Heart left ventricle (tissue), 16 donors: ENCODE measurements around the gene ELP6. TPM values are rescaled to one million over a fixed set of nuclear protein-coding genes. Genes with fewer than 3 reads are reported as not detected.
"Not testable (repeated sequence)": the region's sequence is repeated elsewhere in the genome, so short reads cannot be mapped to it uniquely, and the experiment has no call there.

Source experiments
- ATAC-seq, 4 donors: fragments of 200-7000 bp; cut with Tn5 transposase; one replicate each; pipeline ENCODE4 v1.9.1; 2020 to 2022; ENCODE audit warnings: moderate library complexity in 4 of 4, mild to moderate bottlenecking in 3 of 4, moderate number of reproducible peaks in 1 of 4
- DNase-seq, 5 donors: peaks; one replicate each; pipeline ENCODE4 v3.0.0-alpha.2; 2020
- H3K27ac ChIP-seq, 12 donors: fragments of 200-600 bp; sonication (generic) in 4 of 12; one replicate each; pipeline versions ENCODE4 v1.5.0 to v1.8.0; 2016 to 2022; ENCODE audit warnings: mild to moderate bottlenecking in 2 of 12
- H3K27me3 ChIP-seq, 9 donors: fragments of 200-600 bp; sonication (generic) in 2 of 9; one replicate each; pipeline versions ENCODE4 v1.5.1 to v1.8.0; 2016 to 2022; ENCODE audit warnings: mild to moderate bottlenecking in 3 of 9
- H3K36me3 ChIP-seq, 9 donors: fragments of 200-600 bp; sonication (generic) in 2 of 9; one replicate each; pipeline versions ENCODE4 v1.5.0 to v1.8.0; 2018 to 2022; ENCODE audit warnings: mild to moderate bottlenecking in 2 of 9
- H3K4me1 ChIP-seq, 12 donors: fragments of 200-600 bp; sonication (generic) in 4 of 12; one replicate each; pipeline versions ENCODE4 v1.5.0 to v1.8.0; 2016 to 2022; ENCODE audit warnings: mild to moderate bottlenecking in 3 of 12
- H3K4me3 ChIP-seq, 12 donors: fragments of 200-600 bp; sonication (generic) in 4 of 12; one replicate each; pipeline versions ENCODE4 v1.5.0 to v1.8.0; 2017 to 2022; ENCODE audit warnings: mild to moderate bottlenecking in 9 of 12, moderate library complexity in 4 of 12
- H3K9me3 ChIP-seq, 12 donors: fragments of 200-600 bp; sonication (generic) in 4 of 12; one replicate each; pipeline versions ENCODE4 v1.5.0 to v1.8.0; 2016 to 2022; ENCODE audit warnings: mild to moderate bottlenecking in 1 of 12
- CTCF ChIP-seq, 12 donors: fragments of 200-600 bp; sonication (generic) in 4 of 12; IDR thresholded peaks; one replicate each; pipeline versions ENCODE4 v1.5.0 to v1.8.0; 2018 to 2022; ENCODE audit warnings: antibody characterized with exemption in 12 of 12, mild to moderate bottlenecking in 5 of 12
- POLR2A ChIP-seq, 2 donors: fragments of 450-650 bp; IDR thresholded peaks; one replicate each; pipeline ENCODE4 v1.6.1; 2017; ENCODE audit warnings: antibody characterized with exemption in 2 of 2, mild to moderate bottlenecking in 2 of 2, moderate library complexity in 2 of 2
- WGBS, 4 donors: extraction: QIAGEN DNeasy Blood & Tissue Kit in 2 of 4; methylation state at CpG; one replicate each; pipeline versions ENCODE4 v1.1.5 to v1.1.7; 2013 to 2018; 5-methylcytosine and 5-hydroxymethylcytosine counted together
- intact Hi-C, 10 donors: fragments of 100-400 bp; cut with DNase I; formaldehyde crosslinking; loops; one replicate each; pipeline versions ENCODE4 v1.11.1 to v1.14.2; 2022
- polyA plus RNA-seq, 2 donors: library from polyadenylated mRNA; stranded (reverse); fragments of 200-250 nt; gene quantifications; one replicate each; pipeline ENCODE4 v1.2.3, GENCODE V29; 2013
- total RNA-seq, 9 donors: library from RNA; depleted of rRNA in 2 of 9; stranded (reverse); fragments of >200 nt in 2 of 9; fragmentation: NEBNext Ultra II Directional in 3 of 9; extraction: Animal tissue kit (Norgen Biotek cat#: 25700) in 3 of 9; gene quantifications; one replicate each; pipeline versions ENCODE4 v1.1.0 to v1.2.4, GENCODE V29; 2016 to 2023
- donor health status: ischemic (EF 13 %, LVEDD 7.1; RV severe dilation, severe dysfunction).
- donor health status: healthy with polysubstance abuse.
- donor health status: DM: no; HTN: yes; CAD: no.
- donor health status: DM: no; HTN: no; CAD: no.
- donor health status: ischemic (EF 25% LVEDD 6.9; RV normal size, moderate dysfunction).
- donor health status: ischemic (EF 25% LVEDD 5.7; RV mildly dilated, moderate dysfunction).
- donor health status: healthy.
- donor health status: DM: yes; HTN: yes; CAD: no.
- donor health status: ischemic (EF 35%, LVEDD 5.7; RV mildly dilated, moderate dysfunction).
- donor health status: nonischemic (EF 11% LVEDD 7.7; RV severe dilation, severe dysfunction).
- donor health status: DM: yes; HTN: yes; CAD: no.
- donor health status: PGD.
- donor health status: ischemic (EF 29% LVEDD 5.4; RV normal size, mild dysfunction).
- donor health status: nonischemic (EF 23%, LVEDD 6.1; RV moderate dilation, normal function).

Gene ELP6
- total and polyA plus RNA-seq, 11 donors: 14.9 to 33.5 (median 20.0) TPM

GRCh38 chr3:47482366-47482765, 31.1 kb downstream of the ELP6 start:
- ATAC-seq (no peak), DNase-seq (no peak)
- Histone ChIP-seq H3K27me3 (no peaks in the 10 kb centered on the region), H3K4me3 (no peak overlapping the region), H3K4me1 (no peaks in the 10 kb centered on the region), H3K36me3 (no peaks in the 10 kb centered on the region), H3K27ac (no peak overlapping the region), H3K9me3 (no peaks in the 10 kb centered on the region)
- intact Hi-C loops: no loop called here
- TF ChIP-seq POLR2A (IDR thresholded peaks at IDR 0.05): no peak
- TF ChIP-seq CTCF (IDR thresholded peaks at IDR 0.05): no peak
- 48 to 58% (median 53%) methylated on average over 2 of the region's 2 CpGs for WGBS, 4 donors

- H3K36me3 ChIP-seq, H3K9me3 ChIP-seq, H3K4me1 ChIP-seq, intact Hi-C loops, DNase-seq, ATAC-seq, H3K4me3 ChIP-seq, H3K27me3 ChIP-seq, H3K27ac ChIP-seq: not testable (repeated sequence)
- WGBS, 4 donors: 72 to 81% (median 78%) methylated on average over 4 of the region's 4 CpGs
Measured at GRCh38 chr3:47481763-47482162, 31.7 kb downstream of the ELP6 start.

GRCh38 chr3:47480267-47480666, 33.2 kb downstream of the ELP6 start:
- intact Hi-C loops, ATAC-seq, DNase-seq: not testable (repeated sequence)

GRCh38 chr3:47479826-47480160, 33.7 kb downstream of the ELP6 start:
- TF ChIP-seq POLR2A (IDR thresholded peaks at IDR 0.05) (no peak), CTCF (IDR thresholded peaks at IDR 0.05) (no peak)
- no peaks in the 10 kb centered on the region for H3K36me3 ChIP-seq
- H3K9me3 ChIP-seq: no peaks in the 10 kb centered on the region
- peaks cover 0 to 17% (median 10%) of the 10 kb centered on the region in 12 donors for H3K4me1 ChIP-seq
- intact Hi-C loops: loop anchor here in 3 of 10 donors (5.0 kb wide), 2 partner anchors 57 to 97 kb away; partner anchors contain the start of gene PTPN23 (in 1 of the 3)
- no peak overlapping the region for H3K4me3 ChIP-seq
- no peaks in the 10 kb centered on the region for H3K27me3 ChIP-seq
- ATAC-seq (no peak), DNase-seq (no peak)
- WGBS, 4 donors: 94 to 98% (median 97%) methylated on average over 2 of the region's 2 CpGs
- H3K27ac ChIP-seq: no peak overlapping the region

More at GRCh38 chr3:47480267-47480666, 33.2 kb downstream of the ELP6 start:
- H3K27ac ChIP-seq, H3K27me3 ChIP-seq, H3K36me3 ChIP-seq, H3K9me3 ChIP-seq, H3K4me3 ChIP-seq: not testable (repeated sequence)
- 90 to 96% (median 95%) methylated on average over 6 of the region's 6 CpGs for WGBS, 4 donors
- H3K4me1 ChIP-seq: peaks cover 0 to 12% (median 9%) of the 10 kb centered on the region in 12 donors

GRCh38 chr3:47478022-47478421, 35.5 kb downstream of the ELP6 start:
- no peak for TF ChIP-seq CTCF (IDR thresholded peaks at IDR 0.05)
- TF ChIP-seq POLR2A (IDR thresholded peaks at IDR 0.05): no peak
- no peaks in the 10 kb centered on the region for H3K36me3 ChIP-seq
- peaks cover 0 to 30% (median 16%) of the 10 kb centered on the region in 12 donors for H3K4me1 ChIP-seq
- no peaks in the 10 kb centered on the region for H3K9me3 ChIP-seq
- intact Hi-C loops: loop anchor here in 3 of 10 donors (5.0 kb wide), 2 partner anchors 56 to 96 kb away; partner anchors contain the start of gene PTPN23 (in 1 of the 3)
- no peak for ATAC-seq
- H3K27ac ChIP-seq: no peak overlapping the region
- no peak overlapping the region for H3K4me3 ChIP-seq
- no peak for DNase-seq
- H3K27me3 ChIP-seq: no peaks in the 10 kb centered on the region
